H9 (cell line): ENCODE results near the gene MAP1B. TPM values are rescaled to one million over a fixed set of nuclear protein-coding genes. Genes with fewer than 3 reads are reported as not detected.
A peak's percentile ranks its signal among the peaks of the same experiment; 100 is the strongest.

Source experiments
- DNase-seq: peaks from one replicate; pipeline ENCODE4 v3.0.0-alpha.2; 2017
- H2AFZ ChIP-seq: one replicate; pipeline ENCODE4 v1.6.1; 2013; ENCODE audit warnings: mild to moderate bottlenecking, low read length, control low read depth, moderate library complexity
- H2AK5ac ChIP-seq: 2 replicates; pipeline ENCODE4 v1.6.1; 2013; ENCODE audit warnings: low read length, control low read depth, mixed read lengths; ENCODE audit not compliant: insufficient read length
- H2BK120ac ChIP-seq: one replicate; pipeline ENCODE4 v1.6.1; 2013; ENCODE audit warnings: low read depth, mild to moderate bottlenecking, low read length, control low read depth, inconsistent platforms; ENCODE audit not compliant: poor library complexity, severe bottlenecking
- H2BK12ac ChIP-seq: 2 replicates; pipeline ENCODE4 v1.6.1; 2013; ENCODE audit warnings: low read length, control low read depth, mixed read lengths, low read depth; ENCODE audit not compliant: insufficient read length
- H2BK15ac ChIP-seq: 2 replicates; pipeline ENCODE4 v1.6.1; 2013; ENCODE audit warnings: low read depth, low read length, control low read depth
- H2BK20ac ChIP-seq: one replicate; pipeline ENCODE4 v1.6.1; 2013; ENCODE audit warnings: low read depth, mild to moderate bottlenecking, low read length, control low read depth, inconsistent platforms; ENCODE audit not compliant: poor library complexity, severe bottlenecking
- H2BK5ac ChIP-seq: 2 replicates; pipeline ENCODE4 v1.6.1; 2013; ENCODE audit warnings: low read length, control low read depth, mixed read lengths; ENCODE audit not compliant: insufficient read length
- H3K14ac ChIP-seq: 2 replicates; pipeline ENCODE4 v1.6.1; 2013; ENCODE audit warnings: low read length, control low read depth; ENCODE audit not compliant: insufficient read depth
- H3K18ac ChIP-seq: 2 replicates; pipeline ENCODE4 v1.6.1; 2013; ENCODE audit warnings: low read depth, mild to moderate bottlenecking, mixed read lengths, low read length, control low read depth; ENCODE audit not compliant: insufficient read length
- H3K23ac ChIP-seq: 2 replicates; pipeline ENCODE4 v1.6.1; 2013; ENCODE audit warnings: low read length, control low read depth, mixed read lengths, low read depth; ENCODE audit not compliant: insufficient read length
- H3K23me2 ChIP-seq: 2 replicates; pipeline ENCODE4 v1.6.1; 2013; ENCODE audit warnings: low read depth, mild to moderate bottlenecking, mixed read lengths, low read length, control low read depth; ENCODE audit not compliant: insufficient read length, poor library complexity, severe bottlenecking
- H3K27ac ChIP-seq: 2 replicates; pipeline ENCODE4 v1.5.1; 2013; ENCODE audit warnings: low read length, control low read depth, mixed read lengths, low read depth; ENCODE audit not compliant: insufficient read length
- H3K27me3 ChIP-seq: 2 replicates; pipeline ENCODE4 v1.6.1; 2013; ENCODE audit warnings: low read length, control low read depth, inconsistent platforms; ENCODE audit not compliant: insufficient read depth
- H3K4ac ChIP-seq: 2 replicates; pipeline ENCODE4 v1.6.1; 2013; ENCODE audit warnings: low read depth, mild to moderate bottlenecking, control low read depth, inconsistent platforms, low read length, moderate library complexity
- H3K4me1 ChIP-seq: 2 replicates; pipeline ENCODE4 v1.6.1; 2013; ENCODE audit warnings: low read length, control low read depth, inconsistent platforms; ENCODE audit not compliant: insufficient read depth
- H3K4me2 ChIP-seq: 2 replicates; pipeline ENCODE4 v1.6.1; 2013; ENCODE audit warnings: low read length, control low read depth, mixed read lengths; ENCODE audit not compliant: insufficient read length, insufficient read depth
- H3K56ac ChIP-seq: 2 replicates; pipeline ENCODE4 v1.6.1; 2013; ENCODE audit warnings: low read depth, mild to moderate bottlenecking, mixed read lengths, low read length, control low read depth; ENCODE audit not compliant: insufficient read length
- H3K79me1 ChIP-seq: 2 replicates; pipeline ENCODE4 v1.6.1; 2013; ENCODE audit warnings: low read depth, mild to moderate bottlenecking, moderate library complexity, low read length, control low read depth, inconsistent platforms; ENCODE audit not compliant: insufficient read depth, poor library complexity, severe bottlenecking
- H3K79me2 ChIP-seq: 2 replicates; pipeline ENCODE4 v1.6.1; 2013; ENCODE audit warnings: low read length, control low read depth, inconsistent platforms; ENCODE audit not compliant: insufficient read depth
- H3K9ac ChIP-seq: 2 replicates; pipeline ENCODE4 v1.6.1; 2013; ENCODE audit warnings: low read length, control low read depth, mixed read lengths; ENCODE audit not compliant: insufficient read length; ENCODE audit errors: extremely low read depth
- H3K9me3 ChIP-seq: one replicate; pipeline ENCODE4 v1.6.1; 2013; ENCODE audit warnings: low read depth, low read length, inconsistent platforms; ENCODE audit not compliant: control insufficient read depth
- H3T11ph ChIP-seq: one replicate; pipeline ENCODE4 v1.6.1; 2013; ENCODE audit warnings: mild to moderate bottlenecking, low read length, control low read depth, inconsistent platforms
- H4K20me1 ChIP-seq: one replicate; pipeline ENCODE4 v1.6.1; 2013; ENCODE audit not compliant: control insufficient read depth, insufficient read length, insufficient read depth
- H4K5ac ChIP-seq: 2 replicates; pipeline ENCODE4 v1.6.1; 2013; ENCODE audit warnings: low read depth, mild to moderate bottlenecking, mixed read lengths, low read length, control low read depth; ENCODE audit not compliant: insufficient read length
- H4K8ac ChIP-seq: replicated peaks from 2 replicates; pipeline ENCODE4 v1.6.1; 2013; ENCODE audit warnings: low read length, control low read depth, mixed read lengths, low read depth; ENCODE audit not compliant: insufficient read length
- H4K91ac ChIP-seq: 2 replicates; pipeline ENCODE4 v1.6.1; 2013; ENCODE audit warnings: low read depth, mild to moderate bottlenecking, moderate library complexity, mixed read lengths, low read length, control low read depth; ENCODE audit not compliant: insufficient read length
- H3K27ac Mint-ChIP-seq, 3 experiments: 2 replicates in 2 of 3; 3 replicates in 1 of 3; pipeline ENCODE4 v1.8.0; 2020 to 2021; ENCODE audit warnings: mixed read lengths in 3 of 3, mild to moderate bottlenecking in 1 of 3, moderate library complexity in 1 of 3
- H3K27me3 Mint-ChIP-seq: 2 replicates; pipeline ENCODE4 v1.8.0; 2021; ENCODE audit warnings: low read depth, mild to moderate bottlenecking, moderate library complexity, mixed read lengths
- H3K36me3 Mint-ChIP-seq, 3 experiments: 2 replicates in 2 of 3; 3 replicates in 1 of 3; pipeline ENCODE4 v1.8.0; 2020 to 2021; ENCODE audit warnings: low read depth in 3 of 3, mixed read lengths in 3 of 3; ENCODE audit not compliant: insufficient read depth in 1 of 3
- H3K4me1 Mint-ChIP-seq, 2 experiments: 2 replicates each; pipeline ENCODE4 v1.8.0; 2020; ENCODE audit warnings: mixed read lengths in 2 of 2
- H3K4me3 Mint-ChIP-seq, 2 experiments: 2 replicates in 1 of 2; 3 replicates in 1 of 2; pipeline ENCODE4 v1.8.0; 2020 to 2021; ENCODE audit warnings: mild to moderate bottlenecking in 2 of 2, mixed read lengths in 2 of 2, moderate library complexity in 1 of 2
- H3K9me3 Mint-ChIP-seq, 2 experiments: 2 replicates in 1 of 2; 3 replicates in 1 of 2; pipeline ENCODE4 v1.8.0; 2020; ENCODE audit warnings: mild to moderate bottlenecking in 2 of 2, mixed read lengths in 2 of 2, moderate library complexity in 1 of 2
- CTCF ChIP-seq: fragments of 200-600 bp; sonication (generic); conservative IDR thresholded peaks from 3 replicates; pipeline ENCODE4 v1.8.0; 2021; ENCODE audit warnings: antibody characterized with exemption, mild to moderate bottlenecking
- WGBS: extraction: QIAGEN DNeasy Blood & Tissue Kit; methylation state at CpG from one replicate; pipeline ENCODE4 v1.1.7; 2013; ENCODE audit warnings: missing lambda C conversion rate, low lambda C conversion rate, mixed read lengths; ENCODE audit not compliant: insufficient read length; ENCODE audit errors: extremely low coverage; 5-methylcytosine and 5-hydroxymethylcytosine counted together
- total RNA-seq: library from RNA; stranded (reverse); gene quantifications from 2 replicates; pipeline ENCODE4 v1.2.1, GENCODE V29; 2021

The MAP1B gene
- total RNA-seq, 1 experiment from 2014 or later = 67.5 TPM

GRCh38 chr5:72185496-72186329, 78.4 kb downstream of the MAP1B start:
- Histone ChIP-seq H3K18ac (no peak overlapping the region), H2AK5ac (no peak overlapping the region), H4K91ac (no peak overlapping the region), H3K27me3 (no peaks in the 10 kb centered on the region), H4K20me1 (no peaks in the 10 kb centered on the region), H3K27ac (no peak overlapping the region), H2AFZ (no peak overlapping the region), H3K23ac (no peak overlapping the region), H3K9ac (no peak overlapping the region), H3K79me1 (no peaks in the 10 kb centered on the region), H2BK120ac (no peak overlapping the region), H2BK15ac (no peak overlapping the region), H4K5ac (no peak overlapping the region), H3K4me1 (peaks cover 6% of the 10 kb centered on the region; the same call in 1 of the 2 replicates), H3K79me2 (no peaks in the 10 kb centered on the region; the same call in 1 of the 2 replicates), H4K8ac (no peak overlapping the region), H3K14ac (no peak overlapping the region), H3K56ac (no peak overlapping the region), H3K4ac (no peak overlapping the region), H2BK20ac (no peak overlapping the region), H3K23me2 (no peaks in the 10 kb centered on the region), H3K9me3 (no peaks in the 10 kb centered on the region), H3K4me2 (no peak overlapping the region), H3T11ph (no peak overlapping the region), H2BK5ac (no peak overlapping the region), H2BK12ac (no peak overlapping the region)
- H3K9me3 Mint-ChIP-seq = no peaks in the 10 kb centered on the region
- H3K27ac Mint-ChIP-seq = peak overlapping the region in 1 of 3 experiments; percentile 74; a peak in 2 of 7 replicates
- whole genome bisulfite sequencing = no CpG with 5 or more reads among the region's 10 CpGs
- H3K4me3 Mint-ChIP-seq = no peak overlapping the region
- peaks cover 27 to 60% (median 54%) of the 10 kb centered on the region in 3 experiments; a peak in 6 of 7 replicates for H3K36me3 Mint-ChIP-seq
- no peak for TF ChIP-seq CTCF
- no peak for DNase-seq
- H3K27me3 Mint-ChIP-seq = no peaks in the 10 kb centered on the region
- H3K4me1 Mint-ChIP-seq = peaks cover 21 to 25% of the 10 kb centered on the region in 2 experiments
